Measurements from ENCODE around the gene PPP4C.

Gene PPP4C

GRCh38 chr16:30132591-30132990 lies 56.8 kb downstream of the PPP4C start:
- DNase-seq = no peak
